GM15510 (cell line): ENCODE measurements around the gene NEU1.

Experiments used
- POLR2A ChIP-seq: IDR thresholded peaks from 3 replicates; pipeline ENCODE4 v1.6.1; 2011; ENCODE audit warnings: borderline replicate concordance; ENCODE audit not compliant: insufficient read length; ENCODE audit errors: extremely low read depth

NEU1 gene

GRCh38 chr6:31862344-31863235 is at the start of gene NEU1:
NEU1 (minus strand) TSS chr6:31862821; CDS start chr6:31862776, 45 bp downstream.
- peak; percentile 99 for TF ChIP-seq POLR2A

GRCh38 chr6:31911826-31912585 is 49.4 kb upstream of the NEU1 start:
- TF ChIP-seq POLR2A: no peak

GRCh38 chr6:31908791-31909190 is 46.2 kb upstream of the NEU1 start:
- TF ChIP-seq POLR2A: no peak

GRCh38 chr6:31907158-31907813 is 44.7 kb upstream of the NEU1 start:
- TF ChIP-seq POLR2A: no peak

GRCh38 chr6:31906122-31906521 is 43.5 kb upstream of the NEU1 start:
- no peak for TF ChIP-seq POLR2A

- TF ChIP-seq POLR2A: no peak
Observed at GRCh38 chr6:31905041-31905440, 42.4 kb upstream of the NEU1 start.

GRCh38 chr6:31903957-31904356 is 41.3 kb upstream of the NEU1 start:
- no peak for TF ChIP-seq POLR2A

GRCh38 chr6:31901953-31902643 is 39.5 kb upstream of the NEU1 start, which contains the start of gene ZBTB12:
ZBTB12 (minus strand) TSS chr6:31902086; CDS start chr6:31901305, 781 bp downstream.
- no peak for TF ChIP-seq POLR2A

GRCh38 chr6:31901415-31901952 is 38.9 kb upstream of the NEU1 start:
- TF ChIP-seq POLR2A: no peak

- TF ChIP-seq POLR2A: no peak
Observed at GRCh38 chr6:31900917-31901414, 38.3 kb upstream of the NEU1 start.

- no peak for TF ChIP-seq POLR2A
Observed at GRCh38 chr6:31899882-31900722, 37.5 kb upstream of the NEU1 start.

- TF ChIP-seq POLR2A: no peak
Observed at GRCh38 chr6:31899215-31899614, 36.6 kb upstream of the NEU1 start.

- no peak for TF ChIP-seq POLR2A
Observed at GRCh38 chr6:31898383-31899011, 35.9 kb upstream of the NEU1 start.

GRCh38 chr6:31897612-31898382 is 35.2 kb upstream of the NEU1 start, which contains the start of gene EHMT2:
EHMT2 (minus strand) TSS chr6:31897698; CDS start chr6:31897677, 21 bp downstream.
- peak; percentile 75 for TF ChIP-seq POLR2A
